Measurements from ENCODE around the gene DISP1.
A peak's percentile ranks its signal among the peaks of the same experiment; 100 is the strongest.

Gene DISP1

DNA sequence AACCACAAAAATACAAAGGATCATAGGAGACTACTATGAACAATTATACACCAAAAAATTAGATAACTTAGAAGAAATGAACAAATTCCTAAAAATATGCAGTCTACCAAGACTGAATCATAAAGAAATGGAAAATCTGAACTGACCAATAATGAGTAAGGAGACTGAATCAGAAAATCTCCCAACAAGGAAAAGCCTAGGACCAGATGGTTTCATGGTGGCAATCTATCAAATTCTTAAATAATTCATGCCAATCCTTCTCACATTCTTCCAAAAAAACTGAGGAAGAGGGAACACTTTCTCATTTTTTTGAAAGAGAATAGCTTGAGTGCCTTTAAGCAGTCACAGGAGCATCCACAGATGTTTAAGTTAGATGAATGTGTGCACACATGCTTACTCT is 31.8 kb upstream of the DISP1 start:
- no peaks in the 10 kb centered on the region for H3K27me3 ChIP-seq (ENCODE audit: control insufficient read depth in 1 of 2, insufficient read depth in 2 of 2, low read length in 2 of 2)
- no peaks in the 10 kb centered on the region for H3K9me3 ChIP-seq (ENCODE audit: control insufficient read depth in 2 of 2, low read length in 2 of 2)
- H3K4me1 ChIP-seq (ENCODE audit: control insufficient read depth, insufficient read depth, low read length) = no peaks in the 10 kb centered on the region
- H3K9ac ChIP-seq (ENCODE audit: low read length in 2 of 2) = no peak overlapping the region
- H3K4me3 ChIP-seq (ENCODE audit: low read length in 2 of 2) = no peak overlapping the region
- no peak overlapping the region for H3K27ac ChIP-seq (ENCODE audit: low read length)
- no peaks in the 10 kb centered on the region for H3K36me3 ChIP-seq (ENCODE audit: control insufficient read depth in 2 of 2, insufficient read depth in 2 of 2, low read length in 2 of 2)

DNA sequence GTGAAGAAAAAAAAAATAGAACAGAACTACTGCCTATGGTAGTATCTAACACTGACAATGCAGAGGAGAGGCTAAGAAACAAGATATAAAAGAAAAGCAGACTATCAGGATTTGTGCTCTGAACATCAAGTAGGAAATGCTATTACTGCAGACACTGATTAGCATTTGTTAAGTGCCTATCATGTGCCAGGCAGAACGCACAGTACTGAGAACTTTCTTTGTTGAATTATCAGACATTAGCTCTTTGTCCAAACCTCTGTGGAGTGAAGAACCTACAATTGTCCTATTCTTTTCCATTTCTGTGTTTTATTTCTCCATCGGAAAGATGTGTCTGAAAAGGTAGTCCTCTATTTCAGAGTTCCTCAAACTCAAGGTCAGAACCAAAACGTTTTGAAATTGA is 30.5 kb upstream of the DISP1 start:
- H3K27me3 ChIP-seq (ENCODE audit: control insufficient read depth in 1 of 2, insufficient read depth in 2 of 2, low read length in 2 of 2) = no peaks in the 10 kb centered on the region
- H3K9ac ChIP-seq (ENCODE audit: low read length in 2 of 2) = no peak overlapping the region
- H3K4me3 ChIP-seq (ENCODE audit: low read length in 2 of 2) = no peak overlapping the region
- no peak overlapping the region for H3K27ac ChIP-seq (ENCODE audit: low read length)
- H3K36me3 ChIP-seq (ENCODE audit: control insufficient read depth in 2 of 2, insufficient read depth in 2 of 2, low read length in 2 of 2) = no peaks in the 10 kb centered on the region
- H3K9me3 ChIP-seq (ENCODE audit: control insufficient read depth in 2 of 2, low read length in 2 of 2) = no peaks in the 10 kb centered on the region
- no peaks in the 10 kb centered on the region for H3K4me1 ChIP-seq (ENCODE audit: control insufficient read depth, insufficient read depth, low read length)

DNA sequence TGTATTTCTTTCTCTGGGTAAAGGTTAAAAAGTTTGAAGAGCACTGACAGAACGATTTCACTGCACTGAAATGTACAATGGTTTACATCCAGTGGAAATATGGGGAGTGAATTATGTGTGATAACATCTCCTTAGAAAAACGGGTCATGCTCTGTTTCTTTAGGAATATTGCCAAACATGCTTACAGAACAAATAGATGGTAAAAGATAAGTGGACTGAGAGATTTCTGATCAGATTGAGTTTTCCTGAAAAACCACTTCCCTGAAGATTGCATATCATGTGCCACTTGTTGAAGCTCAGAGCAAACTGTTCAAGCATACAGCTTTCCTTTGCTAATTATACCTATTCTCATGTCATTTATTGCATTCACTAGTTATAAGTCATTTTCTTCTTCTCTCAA is 29.9 kb upstream of the DISP1 start:
- Histone ChIP-seq H3K27ac (ENCODE audit: low read length) (no peak overlapping the region), H3K4me3 (ENCODE audit: low read length in 2 of 2) (no peak overlapping the region)

DNA sequence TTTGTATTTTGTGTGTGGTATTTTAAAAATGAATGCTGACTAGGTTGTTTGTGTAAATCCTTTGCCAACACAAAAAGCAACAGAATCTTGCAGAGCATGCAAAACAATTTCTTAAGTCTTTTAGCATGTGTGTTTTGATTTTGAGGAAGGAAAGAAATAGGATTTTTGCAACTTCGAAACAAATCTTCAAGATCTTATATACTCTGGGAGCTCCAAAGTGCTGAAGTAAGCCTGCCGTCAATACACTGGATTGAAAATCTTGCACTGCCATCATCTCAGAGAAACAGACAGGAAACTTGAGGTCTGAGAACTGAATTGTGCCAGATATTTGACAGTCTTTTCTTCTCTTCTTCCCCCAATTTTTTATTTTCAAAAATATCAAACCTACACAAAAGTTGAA is 29.3 kb upstream of the DISP1 start:
- Histone ChIP-seq H3K4me1 (ENCODE audit: control insufficient read depth, insufficient read depth, low read length) (no peaks in the 10 kb centered on the region), H3K9ac (ENCODE audit: low read length in 2 of 2) (no peak overlapping the region), H3K36me3 (ENCODE audit: control insufficient read depth in 2 of 2, insufficient read depth in 2 of 2, low read length in 2 of 2) (no peaks in the 10 kb centered on the region), H3K4me3 (ENCODE audit: low read length in 2 of 2) (no peak overlapping the region), H3K27me3 (ENCODE audit: control insufficient read depth in 1 of 2, insufficient read depth in 2 of 2, low read length in 2 of 2) (no peaks in the 10 kb centered on the region), H3K27ac (ENCODE audit: low read length) (no peak overlapping the region), H3K9me3 (ENCODE audit: control insufficient read depth in 2 of 2, low read length in 2 of 2) (no peaks in the 10 kb centered on the region)

More for the DNA sequence above, 29.9 kb upstream of the DISP1 start:
- Histone ChIP-seq H3K36me3 (ENCODE audit: control insufficient read depth in 2 of 2, insufficient read depth in 2 of 2, low read length in 2 of 2) (no peaks in the 10 kb centered on the region), H3K4me1 (ENCODE audit: control insufficient read depth, insufficient read depth, low read length) (no peaks in the 10 kb centered on the region), H3K27me3 (ENCODE audit: control insufficient read depth in 1 of 2, insufficient read depth in 2 of 2, low read length in 2 of 2) (no peaks in the 10 kb centered on the region), H3K9ac (ENCODE audit: low read length in 2 of 2) (no peak overlapping the region), H3K9me3 (ENCODE audit: control insufficient read depth in 2 of 2, low read length in 2 of 2) (no peaks in the 10 kb centered on the region)

DNA sequence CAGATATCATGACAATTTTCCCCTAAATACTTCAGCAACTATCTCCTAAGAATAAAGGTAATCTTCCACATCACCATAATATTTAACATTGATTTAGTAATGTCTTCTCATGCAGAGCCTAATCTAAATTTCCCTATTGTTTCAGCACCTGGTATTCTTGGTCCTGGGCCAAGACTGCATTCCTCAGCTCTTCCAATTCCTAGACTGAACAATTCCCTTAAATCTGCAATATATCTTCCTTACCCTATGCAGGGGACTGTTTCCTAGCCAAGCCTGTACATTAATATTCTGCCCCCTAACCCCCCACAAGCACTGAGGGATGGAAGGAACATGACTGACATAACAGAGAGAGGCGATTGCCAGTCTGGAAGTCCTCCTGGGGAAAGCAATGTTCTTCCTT is 28.7 kb upstream of the DISP1 start:
- no peak overlapping the region for H3K9ac ChIP-seq (ENCODE audit: low read length in 2 of 2)
- H3K4me3 ChIP-seq (ENCODE audit: low read length in 2 of 2) = no peak overlapping the region
- peaks cover 4% of the 10 kb centered on the region for H3K4me1 ChIP-seq (ENCODE audit: control insufficient read depth, insufficient read depth, low read length)
- H3K27ac ChIP-seq (ENCODE audit: low read length) = no peak overlapping the region
- no peaks in the 10 kb centered on the region for H3K9me3 ChIP-seq (ENCODE audit: control insufficient read depth in 2 of 2, low read length in 2 of 2)
- H3K36me3 ChIP-seq (ENCODE audit: control insufficient read depth in 2 of 2, insufficient read depth in 2 of 2, low read length in 2 of 2) = no peaks in the 10 kb centered on the region
- H3K27me3 ChIP-seq (ENCODE audit: control insufficient read depth in 1 of 2, insufficient read depth in 2 of 2, low read length in 2 of 2) = no peaks in the 10 kb centered on the region

DNA sequence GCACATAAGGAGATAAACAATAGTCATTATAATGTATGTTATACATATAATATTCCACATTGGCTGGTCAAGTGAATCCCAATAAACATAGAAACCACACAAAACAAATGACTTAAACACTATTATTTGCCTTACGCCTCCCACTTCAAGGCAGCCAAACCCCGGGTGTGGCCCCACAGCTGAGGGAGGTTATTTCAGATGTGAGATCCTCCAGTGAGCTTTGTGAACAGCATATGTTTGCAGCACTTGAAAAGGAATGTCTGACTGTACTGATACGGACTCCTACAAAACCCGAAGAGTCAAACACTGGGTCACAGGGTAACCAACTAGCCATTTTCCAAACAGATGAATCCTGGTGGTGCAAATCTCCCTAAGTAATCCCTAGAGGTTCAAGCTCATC is 27.1 kb upstream of the DISP1 start:
- no peaks in the 10 kb centered on the region for H3K27me3 ChIP-seq (ENCODE audit: control insufficient read depth in 1 of 2, insufficient read depth in 2 of 2, low read length in 2 of 2)
- H3K9ac ChIP-seq (ENCODE audit: low read length in 2 of 2) = no peak overlapping the region
- H3K4me1 ChIP-seq (ENCODE audit: control insufficient read depth, insufficient read depth, low read length) = peaks cover 4% of the 10 kb centered on the region
- H3K27ac ChIP-seq (ENCODE audit: low read length) = no peak overlapping the region
- no peaks in the 10 kb centered on the region for H3K9me3 ChIP-seq (ENCODE audit: control insufficient read depth in 2 of 2, low read length in 2 of 2)
- H3K36me3 ChIP-seq (ENCODE audit: control insufficient read depth in 2 of 2, insufficient read depth in 2 of 2, low read length in 2 of 2) = no peaks in the 10 kb centered on the region
- no peak overlapping the region for H3K4me3 ChIP-seq (ENCODE audit: low read length in 2 of 2)

DNA sequence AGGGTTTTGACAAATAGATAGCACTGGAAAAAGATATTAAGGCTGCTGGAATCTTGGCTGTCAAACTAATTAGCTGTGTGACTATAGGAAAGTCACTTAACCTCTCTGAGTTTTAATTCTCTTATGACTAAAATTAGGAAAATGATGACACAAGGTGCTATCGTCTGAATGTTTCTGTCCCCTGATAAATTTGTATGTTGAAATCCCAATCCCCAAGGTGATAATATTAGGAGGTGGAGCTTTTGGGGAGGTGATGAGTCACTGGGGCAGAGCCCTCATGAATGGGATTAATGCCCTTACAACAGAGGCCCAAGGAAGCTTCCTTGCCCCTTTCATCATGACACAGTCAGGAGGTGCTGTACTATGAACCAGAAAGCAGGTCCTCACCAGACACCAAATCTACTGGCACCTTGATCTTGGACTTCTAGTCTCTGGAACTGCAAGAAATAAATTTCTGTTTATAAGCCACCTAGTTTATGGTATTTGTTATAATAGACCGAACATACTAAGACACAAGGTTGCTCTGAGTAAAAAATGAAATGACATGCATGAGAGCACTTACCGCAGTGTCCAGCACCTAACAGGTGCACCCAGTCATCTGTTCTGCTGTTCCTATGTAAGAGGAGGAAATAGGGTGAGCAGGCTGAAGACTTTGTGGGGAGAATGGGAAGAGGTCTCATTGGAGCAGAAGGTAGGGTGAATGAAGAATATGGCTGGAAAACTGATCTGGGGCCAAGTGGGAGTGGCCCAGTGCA is 26.3 kb upstream of the DISP1 start:
- H3K9ac ChIP-seq (ENCODE audit: low read length in 2 of 2) = no peak overlapping the region
- H3K27ac ChIP-seq (ENCODE audit: low read length) = no peak overlapping the region
- no peaks in the 10 kb centered on the region for H3K27me3 ChIP-seq (ENCODE audit: control insufficient read depth in 1 of 2, insufficient read depth in 2 of 2, low read length in 2 of 2)
- H3K36me3 ChIP-seq (ENCODE audit: control insufficient read depth in 2 of 2, insufficient read depth in 2 of 2, low read length in 2 of 2) = no peaks in the 10 kb centered on the region
- no peak overlapping the region for H3K4me3 ChIP-seq (ENCODE audit: low read length in 2 of 2)
- H3K9me3 ChIP-seq (ENCODE audit: control insufficient read depth in 2 of 2, low read length in 2 of 2) = no peaks in the 10 kb centered on the region
- H3K4me1 ChIP-seq (ENCODE audit: control insufficient read depth, insufficient read depth, low read length) = peaks cover 4% of the 10 kb centered on the region

DNA sequence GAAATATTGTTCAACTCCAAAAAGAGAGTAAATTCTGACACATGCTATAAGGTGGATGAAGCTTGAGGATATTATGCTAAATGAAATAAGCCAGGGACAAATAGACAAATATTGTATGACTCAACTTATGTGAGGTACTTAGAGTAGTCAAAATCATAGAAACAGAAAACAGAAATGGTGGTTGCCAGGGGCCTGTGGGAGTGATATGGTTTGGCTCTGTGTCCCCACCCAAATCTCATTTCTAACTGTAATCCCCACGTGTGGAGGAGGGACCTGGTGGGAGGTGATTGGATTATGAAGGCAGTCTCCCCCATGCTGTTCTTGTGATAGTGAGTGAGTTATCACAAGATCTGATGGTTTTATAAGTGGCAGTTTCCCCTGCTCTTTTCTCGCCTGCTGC is 24.7 kb upstream of the DISP1 start:
- H3K9me3 ChIP-seq (ENCODE audit: control insufficient read depth in 2 of 2, low read length in 2 of 2) = no peaks in the 10 kb centered on the region
- peaks cover 4% of the 10 kb centered on the region for H3K4me1 ChIP-seq (ENCODE audit: control insufficient read depth, insufficient read depth, low read length)
- H3K27me3 ChIP-seq (ENCODE audit: control insufficient read depth in 1 of 2, insufficient read depth in 2 of 2, low read length in 2 of 2) = no peaks in the 10 kb centered on the region
- H3K4me3 ChIP-seq (ENCODE audit: low read length in 2 of 2) = no peak overlapping the region
- H3K36me3 ChIP-seq (ENCODE audit: control insufficient read depth in 2 of 2, insufficient read depth in 2 of 2, low read length in 2 of 2) = no peaks in the 10 kb centered on the region
- no peak overlapping the region for H3K9ac ChIP-seq (ENCODE audit: low read length in 2 of 2)
- no peak overlapping the region for H3K27ac ChIP-seq (ENCODE audit: low read length)

DNA sequence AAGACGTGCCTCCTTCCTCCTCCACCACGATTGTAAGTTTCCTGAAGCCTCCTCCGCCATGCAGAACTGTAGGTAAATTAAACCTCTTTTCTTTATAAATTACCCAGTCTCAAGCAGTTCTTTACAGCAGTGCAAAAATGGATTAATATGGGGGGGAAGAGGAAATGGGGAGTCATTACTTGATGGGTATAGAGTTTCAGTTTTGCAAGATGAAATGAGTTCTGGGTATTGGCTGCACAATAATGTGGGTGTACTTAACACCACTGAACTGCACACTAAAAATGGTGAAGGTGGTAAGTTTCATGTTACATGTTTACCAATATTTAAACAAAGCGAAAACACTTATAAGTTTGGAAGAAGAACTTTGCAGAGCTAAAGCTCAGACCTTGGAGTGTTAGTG is 24.3 kb upstream of the DISP1 start:
- H3K27me3 ChIP-seq (ENCODE audit: control insufficient read depth in 1 of 2, insufficient read depth in 2 of 2, low read length in 2 of 2) = no peaks in the 10 kb centered on the region
- no peak overlapping the region for H3K9ac ChIP-seq (ENCODE audit: low read length in 2 of 2)
- H3K9me3 ChIP-seq (ENCODE audit: control insufficient read depth in 2 of 2, low read length in 2 of 2) = no peaks in the 10 kb centered on the region
- H3K4me1 ChIP-seq (ENCODE audit: control insufficient read depth, insufficient read depth, low read length) = peaks cover 4% of the 10 kb centered on the region
- H3K4me3 ChIP-seq (ENCODE audit: low read length in 2 of 2) = no peak overlapping the region
- peak overlapping the region; percentile 1 for H3K27ac ChIP-seq (ENCODE audit: low read length)
- no peaks in the 10 kb centered on the region for H3K36me3 ChIP-seq (ENCODE audit: control insufficient read depth in 2 of 2, insufficient read depth in 2 of 2, low read length in 2 of 2)

DNA sequence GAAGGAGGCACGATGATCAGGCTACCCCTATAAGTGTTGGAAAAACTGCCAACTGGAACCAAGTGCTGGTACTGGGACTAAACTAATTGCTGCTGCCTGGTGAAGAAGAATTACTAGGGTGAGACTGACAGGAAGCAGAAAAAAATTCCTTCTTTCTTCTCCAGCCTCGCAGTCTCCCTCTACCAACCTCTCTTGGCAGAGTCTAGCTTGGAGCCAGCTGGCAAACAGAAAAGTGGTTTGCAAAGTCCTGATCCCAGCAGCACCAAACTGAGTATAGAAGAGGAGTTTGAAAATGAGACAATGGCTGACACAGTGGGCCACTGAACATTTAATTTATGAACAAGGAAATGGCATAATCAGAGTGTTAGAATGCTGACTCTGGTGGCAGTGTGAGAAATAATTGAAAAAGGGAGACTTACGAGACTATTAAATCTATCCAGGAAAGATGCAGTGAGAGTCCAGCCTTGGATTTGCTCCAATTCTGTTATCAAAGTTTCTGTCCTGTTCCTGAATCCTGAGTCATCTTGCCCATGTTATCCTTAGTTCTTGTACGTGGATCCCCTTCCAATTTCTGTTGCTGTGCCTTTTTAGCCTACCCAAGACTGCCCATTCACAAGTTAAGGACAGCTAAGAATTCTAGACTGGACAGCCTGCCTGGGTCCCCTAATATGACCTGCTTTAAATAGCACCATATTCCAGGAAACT is 23.7 kb upstream of the DISP1 start:
- H3K9me3 ChIP-seq (ENCODE audit: control insufficient read depth in 2 of 2, low read length in 2 of 2) = no peaks in the 10 kb centered on the region
- H3K27ac ChIP-seq (ENCODE audit: low read length) = peak overlapping the region; percentile 1
- no peaks in the 10 kb centered on the region for H3K27me3 ChIP-seq (ENCODE audit: control insufficient read depth in 1 of 2, insufficient read depth in 2 of 2, low read length in 2 of 2)
- no peak overlapping the region for H3K4me3 ChIP-seq (ENCODE audit: low read length in 2 of 2)
- no peak overlapping the region for H3K9ac ChIP-seq (ENCODE audit: low read length in 2 of 2)
- no peaks in the 10 kb centered on the region for H3K36me3 ChIP-seq (ENCODE audit: control insufficient read depth in 2 of 2, insufficient read depth in 2 of 2, low read length in 2 of 2)
- peaks cover 4% of the 10 kb centered on the region for H3K4me1 ChIP-seq (ENCODE audit: control insufficient read depth, insufficient read depth, low read length)

DNA sequence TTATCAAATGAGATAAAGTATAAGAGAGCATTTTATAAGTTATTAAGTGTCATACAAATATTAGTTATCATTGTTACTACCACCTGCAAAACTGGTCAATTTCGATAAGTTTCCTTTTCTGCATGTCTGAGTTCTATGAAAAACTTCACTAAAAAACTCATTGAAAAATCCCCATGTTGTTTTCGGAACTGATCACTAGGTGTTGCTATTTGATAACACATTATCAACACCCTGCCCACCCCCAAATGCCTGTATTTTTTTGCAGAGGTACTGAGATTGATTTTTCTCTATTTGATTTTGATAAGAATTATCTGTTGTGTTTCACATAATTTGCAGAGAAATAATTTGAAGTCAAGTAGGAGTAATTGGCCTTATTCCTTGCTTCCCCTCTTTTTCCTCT is 22.1 kb upstream of the DISP1 start:
- Histone ChIP-seq H3K27ac (ENCODE audit: low read length) (no peak overlapping the region), H3K9ac (ENCODE audit: low read length in 2 of 2) (no peak overlapping the region), H3K4me3 (ENCODE audit: low read length in 2 of 2) (no peak overlapping the region), H3K36me3 (ENCODE audit: control insufficient read depth in 2 of 2, insufficient read depth in 2 of 2, low read length in 2 of 2) (no peaks in the 10 kb centered on the region), H3K27me3 (ENCODE audit: control insufficient read depth in 1 of 2, insufficient read depth in 2 of 2, low read length in 2 of 2) (no peaks in the 10 kb centered on the region), H3K4me1 (ENCODE audit: control insufficient read depth, insufficient read depth, low read length) (peaks cover 4% of the 10 kb centered on the region), H3K9me3 (ENCODE audit: control insufficient read depth in 2 of 2, low read length in 2 of 2) (no peaks in the 10 kb centered on the region)
